Hematopoietic multipotent progenitor cell treated with erythropoietin and hydrocortisone succinate and interleukin-3 and kit ligand, for 8 days (in vitro differentiated cells): ENCODE results near the gene GK2.

ENCODE experiments used
- DNase-seq: peaks from one replicate; pipeline ENCODE4 v3.0.0-alpha.2; 2015

The GK2 gene

DNA sequence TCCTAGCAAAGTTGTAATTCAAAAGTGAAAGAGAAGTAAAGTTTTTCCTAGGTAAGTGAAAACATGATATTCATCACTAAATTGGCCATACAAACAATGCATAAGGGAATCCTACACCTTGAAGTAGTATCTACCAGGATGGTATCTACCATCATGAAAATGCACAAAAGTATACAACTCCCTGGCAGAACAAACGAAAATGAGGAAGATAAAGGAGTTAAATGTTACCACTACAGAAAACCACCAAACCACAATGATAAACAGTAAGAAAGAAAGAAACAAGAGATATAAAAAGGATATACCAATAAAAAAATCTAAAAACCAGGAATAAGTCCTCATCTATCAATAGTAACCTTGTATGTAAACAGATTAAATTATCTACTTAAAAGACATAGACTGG is 26.9 kb downstream of the GK2 start:
- DNase-seq, result no peak

DNA sequence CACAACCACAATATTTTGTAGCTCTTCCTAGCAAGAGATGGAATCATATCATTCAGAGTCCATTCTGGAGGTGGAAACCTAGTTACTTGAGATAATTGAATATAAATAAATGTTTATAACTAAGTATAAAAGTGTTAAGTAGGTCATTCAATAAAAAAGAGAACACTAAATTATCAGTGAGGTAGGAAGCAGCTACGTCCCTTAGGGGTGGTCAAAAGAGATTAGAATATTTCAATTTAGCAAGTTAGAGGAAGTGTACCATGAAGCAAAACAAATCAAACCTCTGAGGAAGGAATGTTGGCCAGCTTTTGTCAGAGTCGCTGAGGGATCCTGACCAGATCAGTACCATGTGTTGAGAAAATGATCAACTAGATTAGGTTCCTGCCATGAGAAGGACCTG is 38.0 kb downstream of the GK2 start:
- no peak for DNase-seq

DNA sequence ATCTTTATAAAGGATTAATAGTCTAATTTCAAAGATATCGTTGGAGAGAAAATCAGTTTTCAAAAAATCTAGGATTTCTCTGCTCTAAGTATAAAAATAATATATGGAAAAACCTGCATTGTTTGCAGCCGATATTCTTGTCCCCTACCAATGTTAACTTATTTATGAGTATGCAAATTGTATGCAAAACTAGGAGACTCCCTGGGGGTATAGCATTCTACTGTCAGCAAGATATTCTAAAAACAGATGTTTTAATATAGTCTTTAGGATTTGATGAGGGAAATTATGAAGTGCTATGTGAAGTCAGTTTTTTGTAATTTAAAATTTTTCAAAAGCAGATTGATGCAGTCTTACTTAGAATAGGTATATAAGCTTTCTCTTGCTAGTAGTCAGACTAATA is 40.9 kb downstream of the GK2 start:
- no peak for DNase-seq

DNA sequence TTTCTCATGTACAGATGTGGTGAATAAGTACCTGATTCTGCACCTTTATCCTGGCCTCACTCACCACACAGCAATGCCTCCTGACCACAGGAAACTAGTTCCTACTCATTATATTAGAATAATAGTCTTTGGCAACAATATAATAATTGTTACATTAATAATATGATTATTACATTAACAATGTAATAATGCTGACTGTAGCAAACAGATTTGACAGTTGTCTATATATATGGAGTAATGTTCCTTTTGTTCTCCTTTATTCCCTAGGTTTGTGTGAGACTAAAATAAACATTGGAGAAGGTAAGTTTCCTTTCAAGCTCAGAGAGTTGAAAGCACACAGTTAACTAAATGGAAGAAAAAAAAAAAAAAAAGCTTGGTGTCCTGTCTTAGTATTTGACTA is 41.6 kb downstream of the GK2 start:
- DNase-seq, result no peak

DNA sequence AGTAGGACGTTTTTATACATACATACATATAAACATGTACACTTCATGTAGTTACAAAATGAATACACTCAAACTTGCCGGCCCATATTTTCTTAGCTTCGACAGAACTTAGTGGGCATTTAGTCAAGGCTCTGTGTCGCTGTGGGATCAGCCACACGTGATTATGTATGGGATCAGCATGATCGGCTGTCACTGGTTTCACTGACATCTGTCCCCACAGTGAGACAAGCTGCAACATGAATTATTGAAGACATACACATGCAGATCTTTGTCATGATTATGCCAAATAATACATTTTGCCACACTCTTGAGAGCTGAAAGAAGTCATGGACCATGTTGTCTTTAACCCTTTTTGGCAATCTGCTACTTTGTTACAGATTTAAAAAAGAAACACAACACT is 44.0 kb downstream of the GK2 start:
- no peak for DNase-seq

DNA sequence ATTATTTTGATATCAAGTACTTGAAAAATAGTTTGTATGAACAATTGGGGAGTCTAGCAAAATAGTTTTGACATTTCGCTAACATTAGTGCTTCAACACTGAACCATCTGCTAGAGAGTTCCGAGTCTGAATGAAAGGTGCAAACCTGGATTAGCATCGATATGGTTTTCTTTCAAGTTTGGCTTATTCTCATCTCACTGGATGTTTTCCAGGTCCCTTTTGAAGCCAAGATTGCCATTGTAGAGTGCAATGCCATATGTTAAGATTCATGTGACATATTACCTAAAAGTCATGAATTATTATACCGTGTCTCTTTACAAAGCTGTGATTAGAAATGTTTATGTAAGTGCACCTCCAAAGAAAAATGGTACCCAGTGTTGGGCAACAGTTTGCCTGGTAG is 45.4 kb downstream of the GK2 start:
- DNase-seq, result no peak

DNA sequence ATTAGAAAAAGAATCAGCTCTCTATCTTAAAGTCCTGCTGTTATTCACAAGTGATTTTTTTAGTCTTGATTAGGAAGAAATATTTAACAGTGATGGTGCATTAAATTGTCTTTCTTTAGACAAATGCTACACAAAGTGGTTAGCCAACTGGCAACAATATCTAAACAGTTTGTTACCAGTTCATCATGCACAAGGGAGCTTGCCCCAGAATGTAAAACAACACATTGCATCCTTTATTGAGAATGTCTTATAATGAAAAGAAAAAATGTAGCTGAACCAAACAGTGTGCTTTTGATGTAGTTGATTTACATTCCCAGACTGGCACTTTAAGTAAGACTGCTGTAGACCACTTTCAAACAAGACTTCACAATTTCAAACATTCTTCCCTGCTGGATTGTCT is 48.0 kb downstream of the GK2 start:
- DNase-seq, result no peak

DNA sequence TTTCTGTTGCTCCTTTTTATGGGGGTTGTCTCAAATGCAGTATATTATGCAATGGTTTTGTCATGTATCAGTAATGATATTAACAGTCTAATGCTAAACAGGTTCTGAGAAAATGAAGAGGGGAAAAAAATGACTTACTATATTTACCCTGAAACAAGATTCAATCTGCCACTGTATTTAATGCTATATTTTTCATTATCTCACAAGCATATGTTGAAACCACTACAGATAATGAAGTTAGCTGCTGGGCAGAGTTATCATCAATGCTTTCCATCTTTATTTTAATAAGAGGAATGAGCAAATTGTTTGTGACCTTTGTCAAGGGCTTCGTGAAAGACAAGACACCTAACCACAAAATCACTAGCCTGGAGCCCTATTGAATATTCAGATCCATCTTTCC is 49.6 kb downstream of the GK2 start:
- DNase-seq, result no peak

DNA sequence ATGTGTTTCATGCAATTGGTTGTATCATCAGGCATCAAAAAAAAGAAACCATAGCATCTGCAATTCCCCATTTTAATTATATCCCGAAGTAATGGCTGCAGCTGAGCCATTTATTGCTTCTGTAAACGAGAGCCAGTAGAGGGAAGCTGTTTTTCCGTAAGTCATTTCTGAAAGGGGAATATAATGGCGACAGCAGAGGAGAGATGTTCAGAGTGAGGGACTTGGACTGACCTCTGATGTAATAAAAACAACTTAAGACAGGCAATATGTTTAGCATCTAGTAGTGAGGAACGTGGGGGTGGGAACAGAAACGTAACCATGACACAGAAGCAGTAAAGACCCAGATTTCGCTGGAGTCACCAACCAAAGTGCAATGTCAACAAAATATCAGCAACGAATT is 50.7 kb downstream of the GK2 start:
- no peak for DNase-seq
